ENCODE results near the gene LHPP.
A peak's percentile ranks its signal among the peaks of the same experiment; 100 is the strongest.
"Not testable (repeated sequence)": the region's sequence is repeated elsewhere in the genome, so short reads cannot be mapped to it uniquely, and the experiment has no call there.

Gene LHPP, protein sequence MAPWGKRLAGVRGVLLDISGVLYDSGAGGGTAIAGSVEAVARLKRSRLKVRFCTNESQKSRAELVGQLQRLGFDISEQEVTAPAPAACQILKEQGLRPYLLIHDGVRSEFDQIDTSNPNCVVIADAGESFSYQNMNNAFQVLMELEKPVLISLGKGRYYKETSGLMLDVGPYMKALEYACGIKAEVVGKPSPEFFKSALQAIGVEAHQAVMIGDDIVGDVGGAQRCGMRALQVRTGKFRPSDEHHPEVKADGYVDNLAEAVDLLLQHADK

DNA sequence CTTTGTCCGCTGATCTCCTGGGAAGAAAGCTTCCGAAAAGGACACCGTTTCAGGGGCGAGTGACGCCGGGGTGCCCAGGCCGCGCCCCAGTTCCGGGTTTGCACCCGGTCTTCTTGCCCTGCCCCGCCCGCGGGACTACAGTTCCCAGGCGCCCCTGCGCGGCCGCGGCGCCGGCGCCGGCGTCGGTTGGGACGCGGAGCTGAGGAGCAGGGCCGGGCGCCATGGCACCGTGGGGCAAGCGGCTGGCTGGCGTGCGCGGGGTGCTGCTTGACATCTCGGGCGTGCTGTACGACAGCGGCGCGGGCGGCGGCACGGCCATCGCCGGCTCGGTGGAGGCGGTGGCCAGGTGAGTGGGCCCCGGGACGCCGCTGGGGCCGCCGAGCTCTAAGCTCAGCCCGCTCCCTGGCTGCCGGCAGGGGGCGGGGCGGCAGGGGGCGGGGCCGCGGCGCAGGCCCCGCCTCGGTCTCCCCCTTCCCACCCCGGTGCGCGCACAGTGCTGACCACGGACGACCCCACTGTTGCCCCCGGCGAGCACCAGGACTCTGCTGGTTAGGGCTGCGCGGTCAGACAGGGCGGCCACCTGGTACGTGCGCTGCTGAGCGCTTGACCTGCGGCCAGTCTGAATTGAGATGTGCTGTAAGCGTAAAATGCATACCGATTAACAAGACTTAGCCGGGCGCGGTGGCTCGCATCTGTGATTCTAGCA lies at the start of gene LHPP:
TSS of gene LHPP (plus strand) at position 182 of the 706 bp plus-strand sequence. CDS start at position 222, 40 bp downstream.
- FAIRE-seq, result no peak

DNA sequence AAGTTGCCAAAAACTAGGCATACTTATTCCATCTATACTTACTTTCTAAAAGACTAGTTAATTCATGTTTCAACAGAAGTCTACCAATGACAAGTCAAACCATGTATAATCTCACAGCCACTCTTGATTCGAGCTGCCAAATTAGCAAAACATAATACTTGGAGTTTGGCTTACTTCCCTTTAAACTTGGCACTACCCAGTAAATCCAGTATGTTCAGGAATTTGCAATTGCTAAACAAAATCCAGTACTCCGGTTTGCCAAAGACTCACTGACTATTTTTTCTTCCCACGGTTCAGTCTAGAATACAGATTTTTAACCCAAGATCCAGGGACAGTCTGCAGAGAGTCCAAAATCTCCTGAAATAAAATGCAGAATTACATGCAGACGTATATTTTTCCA lies 47.5 kb upstream of the LHPP start:
- no peak for FAIRE-seq

DNA sequence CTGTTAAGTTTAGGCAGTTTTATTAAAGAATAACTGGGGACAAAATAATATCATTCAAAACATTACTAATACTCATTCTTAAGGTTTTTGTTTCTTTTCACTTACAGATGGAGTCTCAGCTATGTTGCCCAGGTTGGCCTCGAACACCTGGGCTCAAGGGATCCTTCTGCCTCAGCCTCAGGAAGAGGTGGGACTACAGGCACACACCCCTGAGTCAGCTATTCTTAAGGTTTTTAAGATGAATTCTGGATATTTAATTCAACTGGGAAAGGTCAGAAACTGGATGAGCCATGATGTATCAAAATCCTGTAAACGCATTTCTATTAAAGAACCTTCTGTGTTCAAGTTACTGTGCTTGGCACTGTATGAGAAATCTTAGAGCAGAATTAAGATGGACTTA lies 46.4 kb upstream of the LHPP start:
- FAIRE-seq, result no peak

DNA sequence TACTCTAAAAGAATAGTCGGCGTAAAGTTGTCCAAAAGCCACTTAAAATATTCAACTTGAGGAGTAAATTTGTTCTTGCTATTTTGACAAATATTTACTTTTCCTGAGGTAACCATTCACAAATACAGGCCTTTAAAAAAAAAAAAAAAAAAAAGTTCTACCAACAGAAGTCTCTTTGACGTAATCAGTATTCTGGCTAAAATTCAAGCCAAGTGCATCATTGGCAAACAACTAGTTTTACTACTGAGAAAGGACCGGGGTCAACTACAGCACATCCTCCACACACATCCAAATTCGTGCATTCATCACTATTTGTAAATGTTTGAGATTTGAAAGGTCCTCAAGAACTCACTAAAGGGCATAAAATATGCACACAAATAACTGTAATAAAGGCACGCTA lies 44.9 kb upstream of the LHPP start:
- FAIRE-seq, result no peak

DNA sequence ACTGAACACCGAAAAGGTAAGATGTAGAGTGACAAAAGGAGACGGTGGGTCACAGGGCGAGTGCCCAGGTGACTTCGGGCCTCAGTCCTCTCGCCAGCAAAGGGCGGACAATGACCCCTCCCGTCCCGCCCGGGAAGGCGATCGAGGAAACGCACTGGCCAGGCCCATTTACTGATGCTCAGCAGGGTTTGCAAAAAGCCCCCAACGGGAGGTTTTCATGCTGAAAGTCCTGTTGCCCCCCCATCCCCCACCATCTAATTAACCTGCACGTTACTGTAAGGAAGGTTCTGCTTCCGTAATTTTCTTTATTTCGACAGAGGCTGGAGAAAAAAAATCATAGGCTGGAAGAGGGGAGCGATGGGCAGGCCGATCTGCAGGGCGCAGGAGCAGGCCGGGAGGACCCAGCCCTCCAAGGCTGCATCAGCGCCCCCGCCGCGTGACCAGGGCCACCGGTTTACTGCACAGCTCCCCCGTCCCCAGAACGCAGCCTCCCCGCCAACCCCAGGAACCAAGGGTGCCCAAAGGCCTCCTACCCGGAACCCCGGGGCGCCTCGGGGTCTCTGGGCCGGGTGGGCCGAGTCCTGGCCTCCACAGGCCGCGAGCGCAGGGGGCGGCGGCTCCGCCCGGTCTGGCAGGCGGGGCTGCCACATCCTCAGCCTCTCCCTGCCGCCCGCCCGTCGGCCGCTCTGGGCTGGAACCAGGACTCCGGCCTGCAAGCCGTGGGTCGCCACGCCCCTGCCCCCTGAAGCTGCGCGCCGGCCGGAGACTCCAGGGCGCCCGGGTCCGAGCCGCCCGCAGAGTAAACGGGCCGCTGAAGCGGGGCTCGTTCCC lies 43.5 kb upstream of the LHPP start:
- no peak for FAIRE-seq

DNA sequence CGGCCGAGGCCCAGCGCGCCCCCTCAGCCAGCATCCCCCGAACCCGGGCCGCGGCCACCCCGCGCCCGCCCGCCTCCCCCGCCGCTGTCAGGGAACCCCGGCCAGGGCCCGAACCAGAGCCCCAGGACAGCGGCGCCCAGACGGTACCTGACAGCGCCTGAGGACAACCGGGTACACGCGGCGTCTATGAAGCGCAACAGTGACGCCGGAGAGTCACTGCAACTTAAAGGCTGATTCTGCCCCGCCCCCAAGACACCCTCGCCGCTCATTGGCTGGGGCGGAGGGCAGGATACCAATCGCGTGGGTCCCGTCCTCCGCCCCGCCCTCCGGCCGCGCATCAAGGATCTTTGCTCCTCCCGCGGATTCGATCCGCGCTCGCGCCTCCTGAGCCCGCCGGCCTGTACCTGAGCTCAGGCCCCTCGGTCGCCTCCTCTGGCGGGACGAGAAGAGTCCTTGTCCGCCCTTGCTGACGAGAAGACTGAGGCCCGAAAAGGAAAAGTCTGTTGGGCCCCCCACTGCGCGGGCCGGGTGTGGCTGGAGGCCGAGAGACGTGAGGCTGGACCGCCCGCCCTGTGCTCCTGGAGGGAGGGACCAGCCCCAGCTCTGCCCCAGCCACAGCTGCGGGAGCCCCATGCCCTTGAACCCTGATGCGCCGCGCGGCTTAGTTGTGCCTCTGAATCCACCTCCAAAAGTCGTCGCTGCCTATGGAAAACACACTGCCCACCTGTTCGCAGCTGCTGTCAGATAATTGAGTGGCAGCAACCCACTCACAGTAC lies 42.7 kb upstream of the LHPP start, which contains the start of gene OAT:
TSS of gene OAT (minus strand) at position 198 of the 776 bp plus-strand sequence. CDS start 6,752 bp downstream, outside the sequence.
- FAIRE-seq, result peak; percentile 95

DNA sequence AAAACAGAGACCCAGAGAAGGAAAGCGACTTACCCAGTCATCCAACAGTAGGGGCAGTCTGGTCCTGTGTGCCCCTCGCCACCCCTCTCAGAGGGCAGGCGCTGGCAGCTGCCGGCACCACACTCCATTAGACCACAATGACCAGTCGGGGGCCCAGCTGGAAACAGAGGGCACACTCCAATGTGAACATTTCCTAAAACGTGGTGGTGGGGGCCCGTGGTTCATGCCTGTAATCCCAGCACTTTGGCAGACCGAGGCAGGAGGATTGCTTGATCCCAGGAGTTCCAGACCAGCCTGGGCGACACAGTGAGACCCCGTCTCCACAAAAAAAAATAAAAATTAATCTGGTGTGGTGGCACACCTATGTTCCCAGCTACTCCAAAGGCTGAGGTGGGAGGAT lies 42.0 kb upstream of the LHPP start:
- no peak for FAIRE-seq

DNA sequence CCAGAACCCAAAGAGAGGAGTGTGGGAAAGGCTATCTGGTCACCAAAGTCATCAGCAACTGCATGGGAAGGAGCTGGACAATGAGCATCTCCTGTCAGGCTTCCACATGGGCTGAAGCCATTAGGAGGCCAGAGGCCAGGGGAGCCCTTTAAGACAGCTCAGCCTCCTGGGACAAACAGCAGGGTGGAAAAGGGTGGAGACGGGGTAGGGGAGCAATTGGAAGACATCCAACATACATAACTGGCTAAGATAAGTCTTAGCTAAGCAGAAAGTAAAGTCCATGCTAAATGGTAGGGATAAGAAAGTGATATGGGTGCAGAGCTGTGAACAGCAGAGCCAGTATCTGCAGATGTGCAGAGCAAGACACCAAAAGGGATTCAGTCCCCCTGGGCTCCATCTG lies 41.4 kb upstream of the LHPP start:
- no peak for FAIRE-seq

DNA sequence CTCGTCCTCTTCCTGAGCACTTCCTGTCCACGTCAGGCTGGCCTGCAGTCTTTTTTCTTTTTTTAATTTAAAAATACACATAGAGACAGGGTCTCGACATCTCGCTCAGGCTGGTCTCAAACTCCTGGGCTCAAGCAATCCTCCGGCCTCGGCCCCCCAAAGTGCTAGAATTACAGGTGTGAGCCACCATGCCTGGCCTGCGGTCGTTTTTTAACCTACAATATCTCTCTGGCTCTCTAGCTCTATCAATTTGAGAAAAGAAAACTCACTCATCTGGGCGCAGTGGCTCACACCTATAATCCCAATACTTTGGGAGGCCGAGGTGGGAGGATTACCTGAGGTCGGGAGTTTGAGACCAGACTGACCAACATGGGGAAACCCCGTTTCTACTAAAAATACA lies 38.9 kb upstream of the LHPP start:
- no peak for FAIRE-seq

DNA sequence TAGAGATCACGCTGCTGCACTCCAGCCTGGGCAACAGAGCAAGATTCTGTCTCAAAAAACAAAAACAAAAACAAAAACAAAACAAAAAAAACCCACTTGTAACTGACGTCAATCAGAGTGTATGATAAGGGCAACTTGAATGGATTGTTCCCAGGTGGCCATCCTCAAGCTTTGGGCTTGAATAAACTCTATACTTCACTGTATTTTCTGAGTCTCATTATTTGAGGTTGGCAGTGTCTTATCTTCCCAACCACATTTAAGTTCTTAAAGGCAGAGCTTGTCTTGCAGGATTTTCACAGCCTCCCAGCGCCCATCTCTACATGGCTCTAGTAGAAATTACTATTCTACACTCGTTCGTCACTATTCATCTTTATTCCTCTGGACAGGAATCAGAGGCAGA lies 37.8 kb upstream of the LHPP start:
- FAIRE-seq, result no peak

DNA sequence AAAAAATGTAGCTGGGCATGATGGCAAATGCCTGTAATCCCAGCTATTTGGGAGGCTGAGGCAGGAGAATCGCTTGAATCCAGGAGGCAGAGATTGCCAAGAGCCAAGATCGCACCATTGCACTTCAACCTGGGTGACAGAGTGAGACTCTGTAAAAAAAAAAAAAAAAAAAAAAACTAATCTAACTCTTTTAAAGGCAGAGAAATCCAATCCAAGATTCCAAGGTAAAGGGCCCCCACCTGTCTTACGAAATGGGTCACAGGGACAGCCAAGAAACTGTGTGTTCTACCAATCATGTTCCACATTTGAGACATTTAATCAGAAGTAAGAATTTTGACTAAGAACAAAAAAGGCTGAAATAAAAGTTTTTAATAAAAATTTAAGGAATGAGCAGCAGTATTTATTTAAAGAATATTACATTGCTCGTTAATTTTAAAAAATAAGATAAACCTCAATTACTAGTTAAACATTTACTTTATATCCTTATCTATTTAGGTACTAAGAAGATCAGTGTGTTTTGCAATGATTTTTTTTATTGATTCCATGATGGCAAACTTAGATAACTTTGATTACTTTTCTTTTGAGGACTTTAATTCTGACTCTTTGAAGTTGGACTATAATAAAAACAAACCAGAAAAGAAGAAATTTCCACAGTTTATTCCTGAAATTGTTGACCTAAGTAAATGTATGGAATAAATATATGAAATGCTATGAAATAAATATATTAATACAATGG lies 36.2 kb upstream of the LHPP start:
- peak; percentile 61 for FAIRE-seq

DNA sequence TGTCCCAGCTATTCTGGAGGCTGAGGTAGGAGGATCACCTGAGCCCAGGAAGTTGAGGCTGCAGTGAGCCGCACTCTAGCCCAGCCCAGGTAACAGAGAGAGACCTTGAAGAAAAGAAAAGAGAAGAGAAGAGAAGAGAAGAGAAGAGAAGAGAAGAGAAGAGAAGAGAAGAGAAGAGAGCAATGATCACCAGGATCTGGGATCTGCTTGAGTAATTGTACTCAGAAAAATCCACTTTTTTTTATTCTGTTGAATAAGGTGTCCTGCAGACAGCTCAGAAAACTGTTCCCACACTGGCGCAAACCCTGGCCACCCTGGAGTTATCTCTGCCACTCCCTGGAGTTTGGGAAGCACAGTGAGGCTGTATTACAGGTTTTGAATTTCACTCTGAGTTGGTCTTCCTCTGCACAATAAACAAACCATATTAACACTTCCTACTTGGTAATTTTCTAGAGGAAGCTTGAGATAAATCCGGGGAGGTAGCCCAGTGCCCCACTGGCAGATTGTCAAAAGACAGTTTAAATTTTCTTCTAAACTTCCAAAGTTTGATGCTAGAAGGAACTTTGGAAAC lies 33.3 kb upstream of the LHPP start:
- FAIRE-seq, result no peak

DNA sequence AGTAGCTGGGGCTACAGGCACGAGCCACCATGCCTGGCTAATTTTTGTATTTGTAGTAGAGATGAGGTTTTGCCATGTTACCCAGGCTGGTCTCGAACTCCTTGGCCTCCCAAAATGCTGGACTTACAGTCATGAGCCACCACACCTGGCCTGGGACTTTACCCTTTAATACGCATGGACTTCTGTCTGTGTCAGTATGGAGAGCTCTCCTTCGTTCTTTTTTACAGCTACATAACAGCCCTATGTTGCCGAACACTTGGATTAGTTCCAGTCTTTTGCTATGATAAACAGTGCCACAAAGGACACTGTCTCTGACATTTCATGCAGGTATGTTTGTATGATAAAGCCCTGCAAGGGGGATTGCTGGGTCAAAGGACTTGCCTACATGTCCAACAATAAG lies 32.0 kb upstream of the LHPP start:
- no peak for FAIRE-seq

DNA sequence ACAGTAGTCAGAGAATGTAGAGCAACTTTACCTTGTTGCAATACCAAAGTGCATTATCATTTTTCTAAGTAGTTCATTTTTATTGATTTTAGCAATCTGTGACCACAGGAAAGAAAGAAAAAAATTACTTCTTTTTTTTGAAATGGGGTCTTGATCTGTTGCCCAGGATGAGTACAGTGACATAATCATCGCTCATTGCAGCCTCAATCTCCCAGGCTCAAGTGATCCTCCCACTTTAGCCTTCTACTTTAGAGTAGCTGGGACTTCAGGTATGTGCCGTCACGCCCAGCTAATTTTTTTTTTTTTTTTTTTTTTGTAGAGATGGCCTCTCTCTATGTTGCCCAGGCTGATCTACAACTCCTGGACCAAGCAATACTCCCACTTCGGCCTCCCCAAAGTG lies 31.5 kb upstream of the LHPP start:
- FAIRE-seq, result no peak

DNA sequence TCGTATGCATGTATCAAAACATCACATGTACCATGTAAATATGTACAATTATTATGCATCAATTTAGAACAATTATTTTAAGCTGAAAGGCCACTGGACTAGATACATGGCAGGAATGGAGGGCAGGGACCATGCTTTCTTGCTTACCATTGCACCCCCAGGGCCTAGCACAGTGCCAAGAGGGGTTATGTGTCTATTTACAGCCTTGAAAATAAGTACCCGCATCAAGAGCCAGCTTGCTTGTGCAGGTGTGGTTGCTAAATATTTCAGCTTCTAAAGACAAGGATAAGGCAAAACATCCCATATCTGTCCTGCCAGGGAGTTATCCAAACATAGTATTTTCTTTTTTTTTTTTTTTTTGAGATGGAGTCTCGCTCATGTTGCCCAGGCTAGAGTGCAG lies 28.2 kb upstream of the LHPP start:
- no peak for FAIRE-seq

DNA sequence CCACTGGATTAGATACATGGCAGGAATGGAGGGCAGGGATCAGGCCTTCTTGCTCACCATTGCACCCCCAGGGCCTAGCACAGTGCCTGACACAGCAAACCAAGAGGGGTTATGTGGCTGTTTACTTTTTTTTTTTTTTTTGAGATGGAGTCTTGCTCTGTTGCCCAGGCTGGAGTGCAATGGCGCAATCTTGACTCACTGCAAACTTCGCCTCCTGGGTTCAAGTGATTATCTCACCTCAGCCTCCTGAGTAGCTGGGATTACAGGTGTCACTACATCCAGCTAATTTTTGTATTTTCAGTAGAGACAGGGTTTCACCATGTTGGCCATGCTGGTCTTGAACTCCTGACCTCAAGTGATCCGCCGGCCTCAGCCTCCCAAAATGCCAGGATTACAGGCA lies 25.9 kb upstream of the LHPP start:
- FAIRE-seq, result not testable (repeated sequence)

DNA sequence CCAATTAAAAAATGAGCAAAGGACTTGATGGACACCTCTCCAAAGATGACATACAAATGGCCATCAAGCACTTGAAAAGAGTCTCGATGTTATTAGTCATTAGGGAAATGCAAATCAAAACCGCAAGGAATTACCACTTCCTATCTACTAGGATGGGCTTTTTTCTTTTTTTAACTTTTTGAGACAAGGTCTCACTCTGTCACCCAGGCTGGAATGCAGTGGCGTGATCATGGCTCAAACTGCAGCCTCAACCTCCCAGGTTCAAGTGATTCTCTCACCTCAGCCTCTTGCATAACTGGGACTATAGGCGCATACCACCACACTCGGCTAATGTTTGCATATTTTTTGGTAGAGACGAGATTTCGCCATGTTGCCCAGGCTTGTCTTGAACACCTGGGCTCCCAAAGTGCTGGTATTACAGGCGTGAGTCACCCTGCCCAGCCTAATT lies 25.4 kb upstream of the LHPP start:
- FAIRE-seq, result no peak

DNA sequence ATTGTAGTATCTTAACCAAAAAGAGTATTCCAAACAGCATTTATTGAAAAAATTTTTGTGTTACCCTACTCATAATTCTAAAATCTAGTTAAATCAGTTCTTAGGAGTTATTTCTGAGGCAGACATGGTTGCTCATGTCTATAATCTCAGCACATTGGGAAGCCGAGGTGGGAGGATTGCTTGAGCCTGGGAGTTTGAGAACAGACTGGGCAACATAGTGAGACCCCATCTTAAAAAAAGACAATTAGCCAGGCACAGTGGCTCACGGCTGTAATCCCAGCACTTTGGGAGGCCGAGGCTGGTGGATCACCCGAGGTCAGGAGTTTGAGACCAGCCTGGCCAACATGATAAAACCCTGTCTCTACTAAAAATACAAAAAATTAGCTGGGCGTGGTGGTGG lies 19.9 kb upstream of the LHPP start:
- FAIRE-seq, result not testable (repeated sequence)

DNA sequence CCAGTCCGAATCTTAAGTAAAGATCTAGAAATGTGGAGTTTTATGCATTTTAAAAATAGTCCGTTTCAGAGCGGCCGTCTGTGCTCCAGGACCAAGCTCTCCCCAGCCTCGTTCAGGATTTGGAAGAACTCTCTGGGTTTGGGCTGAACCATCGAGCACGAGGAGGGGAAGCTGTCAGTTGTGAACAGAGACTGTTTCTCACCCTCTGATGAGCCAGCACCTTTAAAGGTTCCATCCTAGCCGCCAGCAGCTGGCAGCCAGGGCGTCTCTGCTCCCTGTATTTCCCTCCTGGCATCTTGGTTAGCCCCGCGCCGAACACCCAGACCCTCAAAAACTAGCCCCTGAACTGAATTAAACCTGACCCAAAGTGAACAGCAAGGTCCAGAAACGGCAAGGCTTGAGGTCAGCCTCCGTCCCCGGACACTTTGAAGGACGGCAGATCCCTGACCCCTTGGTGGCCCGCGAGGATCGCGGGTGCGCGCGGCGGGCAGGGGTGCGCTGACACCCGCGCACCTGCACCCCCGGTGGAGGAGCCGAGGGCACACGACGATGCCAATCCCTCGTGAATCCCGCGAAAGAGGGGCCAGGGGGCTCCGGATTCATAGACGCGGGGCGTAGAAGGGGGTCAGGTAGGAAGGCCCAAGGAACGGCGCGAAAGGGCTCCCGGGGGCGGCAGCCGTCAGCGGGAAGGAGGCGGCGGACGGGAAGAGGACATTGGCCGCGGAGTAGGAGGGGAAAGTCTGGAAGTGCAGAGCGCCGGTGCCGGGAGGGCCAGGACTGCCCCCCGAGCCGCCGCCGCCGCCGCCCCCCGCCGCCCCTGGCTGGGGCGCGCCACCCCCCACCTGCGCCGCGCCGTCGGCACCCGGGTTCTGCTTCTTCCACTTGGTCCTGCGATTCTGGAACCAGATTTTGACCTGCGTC lies 14.5 kb upstream of the LHPP start:
- no peak for FAIRE-seq

DNA sequence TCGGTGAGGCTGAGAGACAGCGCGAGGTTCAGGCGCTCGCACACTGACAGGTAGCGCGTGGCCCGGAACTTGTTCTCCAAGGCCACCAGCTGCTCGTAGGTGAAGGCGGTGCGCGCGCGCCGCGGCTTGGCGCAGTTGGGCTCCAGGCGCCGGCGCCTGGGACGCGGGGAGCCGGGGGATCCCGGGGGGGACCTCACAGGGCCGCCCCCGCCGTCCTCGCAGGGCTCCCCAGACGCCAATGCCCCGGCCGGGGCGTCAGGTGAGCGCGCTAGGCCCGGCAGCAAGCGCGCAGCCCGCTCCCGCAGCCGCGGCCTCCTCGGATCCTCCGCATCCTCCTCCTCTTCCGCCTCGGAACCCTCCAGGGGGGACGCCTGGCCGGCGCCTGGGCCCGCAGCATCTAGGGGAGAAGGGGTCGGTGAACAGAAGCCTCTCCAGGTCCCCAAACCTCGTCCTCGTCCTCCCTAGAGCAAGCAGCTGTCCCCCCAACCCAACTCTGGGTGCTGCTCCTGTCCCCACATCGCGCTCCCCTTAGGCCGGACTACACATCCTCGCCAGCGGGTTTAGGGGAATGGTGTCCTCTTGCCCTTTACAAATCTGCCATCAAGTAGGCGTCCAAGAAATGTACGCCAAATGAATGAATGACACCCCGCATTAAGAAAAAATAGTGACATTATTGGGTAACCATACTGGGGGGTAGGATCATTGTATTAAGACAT lies 13.7 kb upstream of the LHPP start:
- no peak for FAIRE-seq
